ENCODE results near the gene IKZF2.

- no peak for TF ChIP-seq CTCF (optimal IDR thresholded peaks at IDR 0.05 in 1 of 3, IDR thresholded peaks at IDR 0.05 in 1 of 3, conservative IDR thresholded peaks at IDR 0.05 in 1 of 3; ENCODE audit: extremely low read depth in 1 of 3, insufficient read depth in 2 of 3, low read length in 3 of 3)
- TF ChIP-seq EZH2 (IDR thresholded peaks at IDR 0.05; ENCODE audit: low read length), result no peak
Observed at GRCh38 chr2:213167271-213167930, 16.0 kb upstream of the IKZF2 start.

Data from keratinocyte (primary cell).